PFSK-1 (cell line): ENCODE results near the gene CLEC18A.

Source experiments
- FOXP2 ChIP-seq: optimal IDR thresholded peaks from 2 replicates; pipeline ENCODE3; 2011; ENCODE audit warnings: borderline replicate concordance, control low read depth, inconsistent platforms; ENCODE audit not compliant: insufficient read depth; ENCODE audit errors: extremely low read length, extremely low read depth
- POLR2AphosphoS5 ChIP-seq: IDR thresholded peaks from 2 replicates; pipeline ENCODE4 v1.6.1; 2012; ENCODE audit warnings: low read depth, mild to moderate bottlenecking, control low read depth, low read length, moderate library complexity
- SIN3A ChIP-seq: IDR thresholded peaks from 2 replicates; pipeline ENCODE4 v1.6.1; 2012; ENCODE audit warnings: mild to moderate bottlenecking, low read length, moderate library complexity, borderline replicate concordance; ENCODE audit not compliant: insufficient read depth
- TAF1 ChIP-seq: IDR thresholded peaks from 2 replicates; pipeline ENCODE4 v1.6.1; 2012; ENCODE audit warnings: low read length, control low read depth, borderline replicate concordance; ENCODE audit not compliant: insufficient read depth
- TF ChIP-seq, protein P1 (sequence below), 2 experiments: IDR thresholded peaks; 2 replicates each; pipeline versions ENCODE4 v1.6.1 to v1.8.0; 2011 to 2012; ENCODE audit warnings: low read depth in 2 of 2, low read length in 2 of 2, control low read depth in 1 of 2, inconsistent platforms in 1 of 2, mild to moderate bottlenecking in 1 of 2, moderate library complexity in 1 of 2; ENCODE audit not compliant: insufficient read depth in 1 of 2

Gene CLEC18A

DNA sequence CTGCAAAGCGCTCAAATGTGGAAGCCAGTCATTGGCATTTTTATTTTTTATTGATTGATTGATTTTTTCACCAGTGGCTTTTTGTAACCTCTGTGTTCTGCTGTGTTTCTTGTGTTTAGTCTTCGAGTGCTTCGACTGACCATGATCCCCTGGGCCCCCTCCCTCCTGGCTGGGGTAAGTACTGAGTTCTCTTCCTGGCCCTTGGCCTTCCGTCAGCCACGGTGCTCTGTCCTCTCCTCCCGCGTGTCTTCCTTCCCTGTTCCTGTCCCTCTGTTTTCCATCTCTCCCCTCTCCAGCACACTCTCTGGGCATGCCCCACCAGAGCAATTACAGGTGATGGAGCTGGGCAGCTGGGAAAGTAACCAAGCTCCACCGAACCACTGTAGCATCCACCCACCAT, 25.8 kb upstream of the CLEC18A start:
- TF ChIP-seq, protein P1, sequence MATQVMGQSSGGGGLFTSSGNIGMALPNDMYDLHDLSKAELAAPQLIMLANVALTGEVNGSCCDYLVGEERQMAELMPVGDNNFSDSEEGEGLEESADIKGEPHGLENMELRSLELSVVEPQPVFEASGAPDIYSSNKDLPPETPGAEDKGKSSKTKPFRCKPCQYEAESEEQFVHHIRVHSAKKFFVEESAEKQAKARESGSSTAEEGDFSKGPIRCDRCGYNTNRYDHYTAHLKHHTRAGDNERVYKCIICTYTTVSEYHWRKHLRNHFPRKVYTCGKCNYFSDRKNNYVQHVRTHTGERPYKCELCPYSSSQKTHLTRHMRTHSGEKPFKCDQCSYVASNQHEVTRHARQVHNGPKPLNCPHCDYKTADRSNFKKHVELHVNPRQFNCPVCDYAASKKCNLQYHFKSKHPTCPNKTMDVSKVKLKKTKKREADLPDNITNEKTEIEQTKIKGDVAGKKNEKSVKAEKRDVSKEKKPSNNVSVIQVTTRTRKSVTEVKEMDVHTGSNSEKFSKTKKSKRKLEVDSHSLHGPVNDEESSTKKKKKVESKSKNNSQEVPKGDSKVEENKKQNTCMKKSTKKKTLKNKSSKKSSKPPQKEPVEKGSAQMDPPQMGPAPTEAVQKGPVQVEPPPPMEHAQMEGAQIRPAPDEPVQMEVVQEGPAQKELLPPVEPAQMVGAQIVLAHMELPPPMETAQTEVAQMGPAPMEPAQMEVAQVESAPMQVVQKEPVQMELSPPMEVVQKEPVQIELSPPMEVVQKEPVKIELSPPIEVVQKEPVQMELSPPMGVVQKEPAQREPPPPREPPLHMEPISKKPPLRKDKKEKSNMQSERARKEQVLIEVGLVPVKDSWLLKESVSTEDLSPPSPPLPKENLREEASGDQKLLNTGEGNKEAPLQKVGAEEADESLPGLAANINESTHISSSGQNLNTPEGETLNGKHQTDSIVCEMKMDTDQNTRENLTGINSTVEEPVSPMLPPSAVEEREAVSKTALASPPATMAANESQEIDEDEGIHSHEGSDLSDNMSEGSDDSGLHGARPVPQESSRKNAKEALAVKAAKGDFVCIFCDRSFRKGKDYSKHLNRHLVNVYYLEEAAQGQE (IDR thresholded peaks at IDR 0.05; ENCODE audit: insufficient read depth in 1 of 2, low read depth in 2 of 2, low read length in 2 of 2) = no peak
- TF ChIP-seq SIN3A = no peak
- TF ChIP-seq TAF1 = no peak
- TF ChIP-seq FOXP2 = no peak
- TF ChIP-seq POLR2AphosphoS5 = no peak

DNA sequence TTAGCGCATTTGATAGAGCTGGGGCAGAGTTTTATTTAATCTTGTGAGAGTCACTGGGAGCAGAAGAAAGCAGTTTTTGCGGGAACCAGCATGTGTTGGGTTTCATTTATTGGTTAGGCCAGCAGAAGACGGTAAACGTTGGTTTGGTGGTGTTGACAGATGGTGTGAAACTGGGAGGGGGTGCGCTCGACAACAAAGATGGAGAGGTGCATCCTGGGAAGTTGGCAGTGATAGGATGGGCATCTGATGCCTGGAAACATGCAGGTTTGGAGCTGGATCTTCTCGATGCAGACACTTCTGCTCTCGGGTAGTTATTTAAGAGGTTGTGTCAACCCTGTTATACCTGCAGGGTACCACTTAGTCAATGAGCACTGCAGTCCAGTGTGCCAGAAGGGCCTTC, 24.9 kb upstream of the CLEC18A start:
- TF ChIP-seq SIN3A (no peak), POLR2AphosphoS5 (no peak), FOXP2 (no peak), TAF1 (no peak)
- TF ChIP-seq, protein P1 (IDR thresholded peaks at IDR 0.05; ENCODE audit: insufficient read depth in 1 of 2, low read depth in 2 of 2, low read length in 2 of 2) = no peak

DNA sequence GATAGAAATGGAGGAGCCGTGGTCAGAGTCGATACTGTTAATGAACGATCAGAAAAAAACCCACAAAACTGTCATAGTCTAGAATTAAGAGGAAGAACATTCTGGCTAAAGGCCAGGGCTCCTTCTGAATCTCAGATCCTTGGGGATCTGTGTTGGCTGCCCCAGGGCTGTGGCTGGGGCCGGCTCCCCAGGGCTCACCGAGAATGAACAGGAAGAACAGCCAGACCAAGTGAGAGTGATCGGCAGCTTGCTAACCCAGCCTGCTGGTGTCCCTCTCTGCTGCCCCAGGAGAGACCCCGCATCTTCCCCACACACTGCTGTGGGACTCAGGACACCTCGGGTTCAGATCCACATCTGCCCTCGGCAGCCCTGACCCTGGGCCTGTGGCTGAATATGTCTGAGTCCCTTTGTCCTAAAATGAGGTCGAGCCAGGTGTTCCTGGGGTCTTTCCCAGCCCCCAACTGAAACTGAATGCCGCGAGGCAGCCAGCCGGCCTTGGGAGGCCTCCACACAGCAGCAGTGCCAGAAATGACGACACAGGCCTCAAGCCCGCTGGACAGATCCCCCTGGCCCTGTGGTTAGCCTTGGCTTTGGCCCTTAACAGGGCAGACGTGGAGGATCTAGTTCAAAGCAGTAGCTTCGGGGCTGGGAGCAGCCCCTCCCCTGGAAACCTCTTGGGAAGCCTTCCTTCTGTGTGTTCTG, 23.9 kb upstream of the CLEC18A start:
- TF ChIP-seq, protein P1 (IDR thresholded peaks at IDR 0.05; ENCODE audit: insufficient read depth in 1 of 2, low read depth in 2 of 2, low read length in 2 of 2) = 0 out of 4 replicates have a peak, but pooled peaks of 1 of the 2 experiments have one; percentile 43
- TF ChIP-seq POLR2AphosphoS5 = no peak

DNA sequence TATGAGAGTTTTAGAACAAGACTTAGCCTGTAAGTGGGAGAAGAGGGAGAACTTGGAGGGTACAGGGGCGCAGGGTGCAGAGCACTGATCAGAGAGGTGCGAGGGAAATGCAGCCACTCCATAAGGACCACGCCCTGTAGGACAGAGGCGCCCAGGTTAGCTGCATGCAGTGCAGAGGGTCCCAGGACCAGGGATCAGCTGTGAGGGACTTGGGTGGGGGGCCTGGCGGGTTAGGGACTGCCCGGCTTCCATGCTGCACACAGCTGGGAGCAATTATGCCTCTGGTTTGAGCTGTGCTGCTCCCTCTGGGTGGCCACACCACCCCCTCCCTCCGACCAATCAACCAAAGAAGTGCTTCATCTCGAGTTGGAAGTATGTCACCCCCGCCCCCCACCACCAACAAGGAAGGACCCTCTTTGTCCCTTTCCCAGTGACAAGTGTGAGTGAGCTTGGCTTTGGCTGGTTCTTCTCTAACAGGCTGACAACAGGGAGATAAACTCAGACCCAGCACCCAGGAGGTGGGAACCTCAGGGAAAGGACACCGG, 22.2 kb upstream of the CLEC18A start:
- TF ChIP-seq SIN3A = no peak
- TF ChIP-seq POLR2AphosphoS5 = no peak
- no peak for TF ChIP-seq TAF1
- TF ChIP-seq, protein P1 (IDR thresholded peaks at IDR 0.05; ENCODE audit: insufficient read depth in 1 of 2, low read depth in 2 of 2, low read length in 2 of 2) = no peak
- TF ChIP-seq FOXP2 = no peak
